OCI-LY7 (cell line): ENCODE results near the gene SOD1. TPM values are rescaled to one million over a fixed set of nuclear protein-coding genes. Genes with fewer than 3 reads are reported as not detected.

Experiments used
- BruUV-seq: library from RNA; stranded (reverse); fragments of 400-500 nt; replicated peaks from 2 replicates; lab custom pipeline; 2021; lab: Mats Ljungman, UMichigan
- CTCF ChIA-PET: fragments of 300-600 bp; sonication (Branson Sonifier 250); formaldehyde crosslinking; loops from one replicate; lab custom pipeline; 2022; ENCODE audit warnings: antibody characterized with exemption; ENCODE audit not compliant: unreplicated experiment; lab: Charles Lee
- POLR2A ChIA-PET: fragments of 300-600 bp; sonication (Branson Sonifier 250); formaldehyde crosslinking; loops from one replicate; lab custom pipeline; 2022; ENCODE audit warnings: antibody characterized with exemption; lab: Charles Lee
- DNase-seq: peaks from one replicate; pipeline ENCODE4 v3.0.0-alpha.2; 2015; ENCODE audit warnings: low spot score
- H2AFZ ChIP-seq: fragments of 200-600 bp; sonication (generic), shearing (Covaris generic); 2 replicates; pipeline ENCODE4 v1.6.1; 2014; ENCODE audit warnings: mild to moderate bottlenecking, antibody characterized with exemption, low read length, moderate library complexity
- H3K27ac ChIP-seq: fragments of 200-600 bp; sonication (generic); 2 replicates; pipeline ENCODE4 v1.5.1; 2014; ENCODE audit warnings: mixed run types, low read depth, mild to moderate bottlenecking, moderate library complexity, low read length, inconsistent platforms; ENCODE audit not compliant: poor library complexity, severe bottlenecking
- H3K36me3 ChIP-seq: fragments of 200-600 bp; sonication (generic); 2 replicates; pipeline ENCODE4 v1.6.1; 2014; ENCODE audit warnings: mild to moderate bottlenecking, antibody characterized with exemption, low read length, moderate library complexity, mixed read lengths; ENCODE audit not compliant: insufficient read depth
- H3K4me1 ChIP-seq: fragments of 200-600 bp; sonication (generic); 2 replicates; pipeline ENCODE4 v1.5.1; 2014; ENCODE audit warnings: mild to moderate bottlenecking, low read length; ENCODE audit not compliant: insufficient read depth, poor library complexity, severe bottlenecking
- H3K4me2 ChIP-seq: fragments of 200-600 bp; sonication (generic); 2 replicates; pipeline ENCODE4 v1.6.1; 2014; ENCODE audit warnings: mild to moderate bottlenecking, low read length
- H3K4me3 ChIP-seq: fragments of 200-600 bp; sonication (generic); 2 replicates; pipeline ENCODE4 v1.5.1; 2014; ENCODE audit warnings: mild to moderate bottlenecking, low read depth, low read length; ENCODE audit not compliant: poor library complexity, severe bottlenecking
- H3K79me2 ChIP-seq: fragments of 200-600 bp; sonication (generic); 2 replicates; pipeline ENCODE4 v1.6.1; 2016; ENCODE audit warnings: low read depth, mild to moderate bottlenecking, low read length, moderate library complexity, mixed read lengths; ENCODE audit not compliant: insufficient read depth
- H3K9me2 ChIP-seq: fragments of 200-600 bp; sonication (generic); 2 replicates; pipeline ENCODE4 v1.6.1; 2016; ENCODE audit warnings: mild to moderate bottlenecking, low read length, mixed read lengths; ENCODE audit not compliant: insufficient read depth
- H3K9me3 ChIP-seq: fragments of 200-600 bp; sonication (generic); 2 replicates; pipeline ENCODE4 v1.6.1; 2014; ENCODE audit warnings: mild to moderate bottlenecking, mixed run types, low read length, mixed read lengths
- H4K20me1 ChIP-seq: fragments of 200-600 bp; sonication (generic); 2 replicates; pipeline ENCODE4 v1.6.1; 2014; ENCODE audit warnings: mild to moderate bottlenecking, antibody characterized with exemption, low read length, moderate library complexity, mixed read lengths; ENCODE audit not compliant: insufficient read depth
- CTCF ChIP-seq: fragments of 200-600 bp; sonication (generic); conservative IDR thresholded peaks from 2 replicates; pipeline ENCODE4 v1.5.1; 2014; ENCODE audit warnings: mild to moderate bottlenecking, antibody characterized with exemption, low read length, moderate library complexity, mixed read lengths
- EZH2phosphoT487 ChIP-seq: fragments of 200-600 bp; sonication (generic); IDR thresholded peaks from 2 replicates; pipeline ENCODE4 v1.6.1; 2018; ENCODE audit warnings: low read depth, borderline replicate concordance, mild to moderate bottlenecking, mixed run types, antibody characterized with exemption, low read length, moderate library complexity, mixed read lengths
- intact Hi-C: fragments of 100-400 bp; cut with micrococcal nuclease; formaldehyde crosslinking; loops from one replicate; pipeline ENCODE4 v1.10.0; 2022; ENCODE audit not compliant: unreplicated experiment
- total RNA-seq, 2 experiments: library from RNA; depleted of rRNA in 1 of 2; stranded (reverse); fragments of >200 nt in 1 of 2; shearing (Covaris generic) in 1 of 2; gene quantifications; 2 replicates each; pipeline ENCODE4 v1.2.3, GENCODE V29; 2014 to 2022

SOD1 gene
- total RNA-seq, 2 experiments from 2014 or later = 229 to 307 TPM

DNA sequence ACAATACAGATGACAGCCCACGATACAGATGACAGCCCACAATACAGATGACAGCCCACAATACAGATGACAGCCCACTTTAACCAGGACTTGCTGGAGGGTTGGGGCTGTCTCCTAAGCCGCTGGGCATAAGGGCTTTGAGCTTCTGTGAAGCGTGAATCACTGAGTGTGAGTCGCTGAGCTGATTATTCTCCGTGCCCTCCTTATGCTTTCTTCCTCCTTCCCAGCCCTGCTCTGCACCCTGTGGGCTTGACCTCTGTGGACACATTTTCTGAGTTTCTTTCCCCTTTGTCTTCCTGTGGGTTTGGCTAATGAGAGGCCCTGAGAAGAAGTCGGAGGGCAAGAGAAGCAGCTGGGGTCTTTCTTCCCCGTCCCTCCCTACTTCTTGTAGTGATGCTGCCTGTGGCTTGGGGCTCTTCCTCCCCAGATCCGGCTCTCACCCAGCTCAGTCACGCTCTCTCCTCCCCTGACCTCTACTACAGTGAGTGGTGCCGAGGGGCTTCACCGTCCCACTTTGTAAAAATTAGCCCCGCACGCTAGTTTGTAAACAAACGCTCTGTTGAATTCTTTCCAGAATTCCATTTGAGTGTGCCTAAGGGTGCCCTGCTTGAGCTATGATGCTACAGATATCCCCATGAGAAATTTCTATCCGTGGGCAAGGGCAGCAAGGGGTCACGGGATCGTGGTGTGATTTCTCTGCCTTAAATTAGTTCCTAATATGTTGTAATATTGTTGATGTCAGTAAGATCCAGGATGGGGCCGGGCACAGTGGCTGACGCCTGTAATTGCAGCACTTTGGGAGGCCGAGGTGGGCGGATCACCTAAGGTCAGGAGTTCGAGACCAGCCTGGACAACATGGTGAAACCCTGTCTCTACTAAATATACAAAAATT, 46.4 kb upstream of the SOD1 start:
- H2AFZ ChIP-seq = no peak overlapping the region
- H3K9me2 ChIP-seq = no peaks in the 10 kb centered on the region
- H3K79me2 ChIP-seq = no peaks in the 10 kb centered on the region
- POLR2A ChIA-PET = no interaction called here
- no peak overlapping the region for H3K27ac ChIP-seq
- BruUV-seq = no TSS peak
- CTCF ChIA-PET = no interaction called here
- no peak overlapping the region for H3K4me2 ChIP-seq
- no peaks in the 10 kb centered on the region for H3K36me3 ChIP-seq
- no peak for DNase-seq
- TF ChIP-seq CTCF (no peak), EZH2phosphoT487 (no peak)
- H4K20me1 ChIP-seq = no peaks in the 10 kb centered on the region
- H3K9me3 ChIP-seq = no peaks in the 10 kb centered on the region
- H3K4me3 ChIP-seq = no peak overlapping the region
- intact Hi-C loops = no loop called here
- no peaks in the 10 kb centered on the region for H3K4me1 ChIP-seq

- no TSS peak for BruUV-seq
- Histone ChIP-seq H3K79me2 (no peaks in the 10 kb centered on the region), H3K27ac (no peak overlapping the region), H3K4me2 (no peak overlapping the region), H2AFZ (no peak overlapping the region), H4K20me1 (no peaks in the 10 kb centered on the region), H3K36me3 (no peaks in the 10 kb centered on the region), H3K4me3 (no peak overlapping the region), H3K9me2 (no peaks in the 10 kb centered on the region), H3K4me1 (no peaks in the 10 kb centered on the region), H3K9me3 (no peaks in the 10 kb centered on the region)
- ChIA-PET POLR2A (interaction anchor here (0.6 kb wide), 1 partner anchor 343 kb away, joined by 9 read pairs; no protein-coding TSS in a partner anchor), CTCF (no interaction called here)
- intact Hi-C loops = no loop called here
- DNase-seq = no peak
- TF ChIP-seq CTCF = no peak
- no peak for TF ChIP-seq EZH2phosphoT487
Measured at GRCh38 chr21:31614705-31615104, 44.8 kb upstream of the SOD1 start.

DNA sequence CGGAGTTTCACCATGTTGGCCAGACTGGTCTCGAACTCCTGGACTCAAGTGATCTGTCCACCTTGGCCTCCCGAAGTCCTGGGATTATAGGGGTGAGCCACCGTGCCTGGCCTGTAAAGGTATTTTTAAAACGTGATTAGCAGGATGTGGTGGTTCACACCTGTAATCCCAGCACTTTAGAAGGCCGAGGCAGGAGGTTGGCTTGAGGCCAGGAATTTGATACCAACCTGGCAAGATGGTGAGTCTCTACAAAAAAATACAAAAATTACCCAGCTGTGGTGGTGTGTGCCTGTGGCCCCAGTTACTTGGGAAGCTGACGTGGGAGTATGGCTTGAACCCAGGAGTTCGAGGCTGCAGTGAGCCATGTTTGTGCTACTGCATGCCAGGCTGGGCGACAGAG, 43.3 kb upstream of the SOD1 start:
- no peak for DNase-seq
- POLR2A ChIA-PET = interaction anchor here (0.6 kb wide), 1 partner anchor 37 kb away, joined by 4 read pairs; no protein-coding TSS in a partner anchor
- H3K4me2 ChIP-seq = no peak overlapping the region
- no peaks in the 10 kb centered on the region for H3K9me2 ChIP-seq
- no peak for TF ChIP-seq CTCF
- TF ChIP-seq EZH2phosphoT487 = no peak
- H4K20me1 ChIP-seq = no peaks in the 10 kb centered on the region
- H3K4me1 ChIP-seq = no peaks in the 10 kb centered on the region
- CTCF ChIA-PET = no interaction called here
- H3K4me3 ChIP-seq = no peak overlapping the region
- no peaks in the 10 kb centered on the region for H3K79me2 ChIP-seq
- H3K9me3 ChIP-seq = no peaks in the 10 kb centered on the region
- intact Hi-C loops = no loop called here
- H2AFZ ChIP-seq = no peak overlapping the region
- no TSS peak for BruUV-seq
- H3K27ac ChIP-seq = no peak overlapping the region
- H3K36me3 ChIP-seq = no peaks in the 10 kb centered on the region
